K562 (cell line): ENCODE data around the gene MYO3B. TPM values are rescaled to one million over a fixed set of nuclear protein-coding genes. Genes with fewer than 3 reads are reported as not detected.
"Not testable (repeated sequence)": the region's sequence is repeated elsewhere in the genome, so short reads cannot be mapped to it uniquely, and the experiment has no call there.

Experiments used
- BCOR ChIP-seq: fragments of 450-650 bp; IDR thresholded peaks from 2 replicates; pipeline ENCODE4 v1.6.1; 2016
- CGGBP1 ChIP-seq: fragments of 250-450 bp; sonication (Bioruptor Pico); IDR thresholded peaks from 2 replicates; pipeline ENCODE4 v1.9.0; 2021; ENCODE audit warnings: mild to moderate bottlenecking
- CTBP1 ChIP-seq: fragments of 450-650 bp; IDR thresholded peaks from 2 replicates; pipeline ENCODE4 v1.6.1; 2016; ENCODE audit warnings: borderline replicate concordance
- EHMT2 ChIP-seq: fragments of 450-650 bp; IDR thresholded peaks from 2 replicates; pipeline ENCODE4 v1.6.1; 2018; ENCODE audit warnings: antibody characterized with exemption
- HMGN3 ChIP-seq: IDR thresholded peaks from 2 replicates; pipeline ENCODE4 v1.6.1; 2011; ENCODE audit warnings: borderline replicate concordance, low read depth, mild to moderate bottlenecking, mixed read lengths, low read length; ENCODE audit not compliant: insufficient read length; ENCODE audit errors: extremely low read depth
- MYC ChIP-seq, 2 experiments: fragments of 250-450 bp in 1 of 2; sonication (Bioruptor Pico) in 1 of 2; IDR thresholded peaks; 2 replicates each; pipeline versions ENCODE4 v1.5.1 to v1.6.1; 2012 to 2021; ENCODE audit warnings: low read depth in 2 of 2, borderline replicate concordance in 1 of 2, improper control_type of control experiment in 1 of 2, low read length in 1 of 2, mild to moderate bottlenecking in 1 of 2, moderate library complexity in 1 of 2
- NFE2 ChIP-seq: IDR thresholded peaks from 2 replicates; pipeline ENCODE4 v1.6.1; 2014; ENCODE audit warnings: antibody characterized with exemption, low read depth
- REST ChIP-seq, 2 experiments: fragments of 450-650 bp; formaldehyde crosslinking in 1 of 2; IDR thresholded peaks; 2 replicates each; pipeline versions ENCODE4 v1.4.0 to v1.6.1; 2014 to 2020; ENCODE audit warnings: mild to moderate bottlenecking in 2 of 2, borderline replicate concordance in 1 of 2, low read depth in 1 of 2
- TAF9B ChIP-seq: fragments of 450-650 bp; IDR thresholded peaks from 2 replicates; pipeline ENCODE4 v1.6.1; 2018; ENCODE audit warnings: mild to moderate bottlenecking; ENCODE audit not compliant: partially characterized antibody
- TCFL5 ChIP-seq: fragments of 250-450 bp; sonication (Bioruptor Pico); conservative IDR thresholded peaks from 2 replicates; pipeline ENCODE4 v1.6.1; 2021; ENCODE audit warnings: mild to moderate bottlenecking, moderate library complexity, matching md5 sums
- TOE1 ChIP-seq, 2 experiments: fragments of 450-650 bp in 1 of 2; sonication (generic) in 1 of 2; formaldehyde crosslinking in 1 of 2; IDR thresholded peaks; 2 replicates each; pipeline versions ENCODE4 v1.7.1 to v1.8.0; 2016 to 2022; ENCODE audit warnings: borderline replicate concordance in 2 of 2, mild to moderate bottlenecking in 2 of 2, antibody characterized with exemption in 1 of 2, inconsistent platforms in 1 of 2, low read depth in 1 of 2, missing genetic modification reagents in 1 of 2, moderate library complexity in 1 of 2
- ZNF134 ChIP-seq: fragments of 250-450 bp; sonication (Bioruptor Pico); conservative IDR thresholded peaks from 2 replicates; pipeline ENCODE4 v1.4.0; 2020
- ZNF431 ChIP-seq: sonication (generic); formaldehyde crosslinking; IDR thresholded peaks from 2 replicates; pipeline ENCODE4 v1.8.0; 2022; ENCODE audit warnings: mild to moderate bottlenecking, missing genetic modification reagents
- polyA plus RNA-seq, 8 experiments: library from polyadenylated mRNA; depleted of rRNA in 4 of 8; stranded (reverse) in 5 of 8; unstranded in 3 of 8; fragments of >200 nt; fragmentation: Nextera tagmentation in 2 of 8; fragmentation: Illumina TruSeq in 1 of 8; extraction: Ambion mirVana in 2 of 8; extraction: Trizol in 1 of 8; gene quantifications; 2 replicates each; pipeline versions ENCODE4 v1.2.1 to v1.2.3, GENCODE V29; 2011 to 2014; ENCODE audit warnings: inconsistent platforms in 1 of 8, missing spikeins in 1 of 8
- total RNA-seq, 7 experiments: library from RNA; depleted of rRNA in 6 of 7; stranded (reverse); fragments of >200 nt in 6 of 7; fragmentation: Illumina TruSeq in 2 of 7; extraction: Trizol in 2 of 7; gene quantifications; 2 replicates each; pipeline versions ENCODE4 v1.2.1 to v1.2.3, GENCODE V29; 2011 to 2021; ENCODE audit warnings: low replicate concordance in 1 of 7
- TF ChIP-seq, protein P1 (sequence below): sonication (generic); IDR thresholded peaks from 2 replicates; pipeline ENCODE4 v1.6.1; 2016
- TF ChIP-seq, protein P2 (sequence below): fragments of 250-450 bp; sonication (Bioruptor Pico); IDR thresholded peaks from 2 replicates; pipeline ENCODE4 v1.5.1; 2021; ENCODE audit warnings: mild to moderate bottlenecking

The MYO3B gene
- total and polyA plus RNA-seq, 9 of the 15 experiments (the other 6 are each of a cell fraction or from before 2014, with no cell fraction given) = 2.7 to 6.5 (median 3.6) TPM

GRCh38 chr2:170263728-170264521, 86.0 kb downstream of the MYO3B start (continued):
- TF ChIP-seq HMGN3 (peak; percentile 85), ZNF134 (CRISPR knock-in tag) (peak; percentile 79), BCOR (peak; percentile 97), CTBP1 (peak; percentile 100), TAF9B (peak; percentile 67), TOE1 (IDR thresholded peaks at IDR 0.05; ENCODE audit: borderline replicate concordance) (peak; percentile 88), MYC (IDR thresholded peaks at IDR 0.05; ENCODE audit: low read depth, low read length) (peak; percentile 90), MYC (CRISPR knock-in tag; IDR thresholded peaks at IDR 0.05; ENCODE audit: borderline replicate concordance, low read depth) (peak; percentile 100), ZNF431 (CRISPR knock-in tag) (peak; percentile 68), CGGBP1 (peak; percentile 78; the same call in 1 of the 2 replicates), REST (IDR thresholded peaks at IDR 0.05; ENCODE audit: borderline replicate concordance) (0 out of 2 replicates have a peak, but pooled peaks have one; percentile 50), REST (CRISPR knock-in tag; IDR thresholded peaks at IDR 0.05; ENCODE audit: low read depth) (peak; percentile 90), TCFL5 (CRISPR knock-in tag) (peak; percentile 97), NFE2 (peak; percentile 65), EHMT2 (0 out of 2 replicates have a peak, but pooled peaks have one; percentile 52)
- not testable (repeated sequence) for TF ChIP-seq TOE1 (CRISPR knock-in tag; IDR thresholded peaks at IDR 0.05; ENCODE audit: borderline replicate concordance, low read depth)
- TF ChIP-seq, protein P1, sequence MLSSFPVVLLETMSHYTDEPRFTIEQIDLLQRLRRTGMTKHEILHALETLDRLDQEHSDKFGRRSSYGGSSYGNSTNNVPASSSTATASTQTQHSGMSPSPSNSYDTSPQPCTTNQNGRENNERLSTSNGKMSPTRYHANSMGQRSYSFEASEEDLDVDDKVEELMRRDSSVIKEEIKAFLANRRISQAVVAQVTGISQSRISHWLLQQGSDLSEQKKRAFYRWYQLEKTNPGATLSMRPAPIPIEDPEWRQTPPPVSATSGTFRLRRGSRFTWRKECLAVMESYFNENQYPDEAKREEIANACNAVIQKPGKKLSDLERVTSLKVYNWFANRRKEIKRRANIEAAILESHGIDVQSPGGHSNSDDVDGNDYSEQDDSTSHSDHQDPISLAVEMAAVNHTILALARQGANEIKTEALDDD = peak; percentile 97
- TF ChIP-seq, protein P2, sequence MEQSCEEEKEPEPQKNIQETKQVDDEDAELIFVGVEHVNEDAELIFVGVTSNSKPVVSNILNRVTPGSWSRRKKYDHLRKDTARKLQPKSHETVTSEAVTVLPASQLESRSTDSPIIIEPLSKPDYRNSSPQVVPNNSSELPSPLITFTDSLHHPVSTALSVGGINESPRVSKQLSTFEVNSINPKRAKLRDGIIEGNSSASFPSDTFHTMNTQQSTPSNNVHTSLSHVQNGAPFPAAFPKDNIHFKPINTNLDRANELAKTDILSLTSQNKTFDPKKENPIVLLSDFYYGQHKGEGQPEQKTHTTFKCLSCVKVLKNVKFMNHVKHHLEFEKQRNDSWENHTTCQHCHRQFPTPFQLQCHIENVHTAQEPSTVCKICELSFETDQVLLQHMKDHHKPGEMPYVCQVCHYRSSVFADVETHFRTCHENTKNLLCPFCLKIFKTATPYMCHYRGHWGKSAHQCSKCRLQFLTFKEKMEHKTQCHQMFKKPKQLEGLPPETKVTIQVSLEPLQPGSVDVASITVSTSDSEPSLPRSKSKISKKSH (CRISPR knock-in tag) = peak; percentile 96
